Suprapubic skin (tissue), 4 donors: ENCODE results near the gene MCCC2.

ENCODE experiments used
- EP300 ChIP-seq: sonication (generic); formaldehyde crosslinking; IDR thresholded peaks from one replicate; pipeline ENCODE4 v1.6.1; 2017; ENCODE audit warnings: antibody characterized with exemption
- POLR2AphosphoS5 ChIP-seq, 3 donors: sonication (generic); formaldehyde crosslinking; IDR thresholded peaks; one replicate each; pipeline ENCODE4 v1.6.1; 2017; ENCODE audit warnings: antibody characterized with exemption in 3 of 3
- TF ChIP-seq, protein P1 (sequence below), 2 donors: fragments of 200-600 bp in 1 of 2; fragments of 450-650 bp in 1 of 2; sonication (generic) in 1 of 2; IDR thresholded peaks; one replicate each; pipeline ENCODE4 v1.5.1; 2016 to 2019; ENCODE audit warnings: antibody characterized with exemption in 2 of 2, mild to moderate bottlenecking in 1 of 2, moderate library complexity in 1 of 2

DNA sequence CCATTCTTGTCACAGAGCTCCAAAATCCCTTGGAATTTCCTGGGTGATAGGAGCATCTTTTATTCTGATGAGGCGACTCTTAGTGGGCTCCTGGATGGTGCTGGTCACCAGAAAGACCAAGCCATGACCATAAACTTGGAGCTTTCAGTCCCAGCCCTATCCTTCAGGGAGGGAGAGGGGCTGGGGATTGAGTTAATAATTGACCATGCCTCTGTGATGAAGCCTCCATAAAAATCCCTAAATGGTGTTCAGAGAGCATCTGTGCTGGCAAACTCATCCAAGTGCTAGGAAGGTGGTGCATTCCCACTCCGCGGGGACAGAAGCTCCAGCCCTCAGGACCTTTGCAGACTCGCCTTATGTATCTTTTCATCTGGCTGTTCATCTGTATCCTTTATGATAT lies 28.7 kb downstream of the MCCC2 start:
- TF ChIP-seq, protein P1, sequence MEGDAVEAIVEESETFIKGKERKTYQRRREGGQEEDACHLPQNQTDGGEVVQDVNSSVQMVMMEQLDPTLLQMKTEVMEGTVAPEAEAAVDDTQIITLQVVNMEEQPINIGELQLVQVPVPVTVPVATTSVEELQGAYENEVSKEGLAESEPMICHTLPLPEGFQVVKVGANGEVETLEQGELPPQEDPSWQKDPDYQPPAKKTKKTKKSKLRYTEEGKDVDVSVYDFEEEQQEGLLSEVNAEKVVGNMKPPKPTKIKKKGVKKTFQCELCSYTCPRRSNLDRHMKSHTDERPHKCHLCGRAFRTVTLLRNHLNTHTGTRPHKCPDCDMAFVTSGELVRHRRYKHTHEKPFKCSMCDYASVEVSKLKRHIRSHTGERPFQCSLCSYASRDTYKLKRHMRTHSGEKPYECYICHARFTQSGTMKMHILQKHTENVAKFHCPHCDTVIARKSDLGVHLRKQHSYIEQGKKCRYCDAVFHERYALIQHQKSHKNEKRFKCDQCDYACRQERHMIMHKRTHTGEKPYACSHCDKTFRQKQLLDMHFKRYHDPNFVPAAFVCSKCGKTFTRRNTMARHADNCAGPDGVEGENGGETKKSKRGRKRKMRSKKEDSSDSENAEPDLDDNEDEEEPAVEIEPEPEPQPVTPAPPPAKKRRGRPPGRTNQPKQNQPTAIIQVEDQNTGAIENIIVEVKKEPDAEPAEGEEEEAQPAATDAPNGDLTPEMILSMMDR (IDR thresholded peaks at IDR 0.05) = no peak
- no peak for TF ChIP-seq EP300
- TF ChIP-seq POLR2AphosphoS5 (IDR thresholded peaks at IDR 0.05) = no peak
